H9 (cell line): ENCODE measurements around the gene PRADC1. TPM values are rescaled to one million over a fixed set of nuclear protein-coding genes. Genes with fewer than 3 reads are reported as not detected.

Experiments
- DNase-seq: peaks from one replicate; pipeline ENCODE4 v3.0.0-alpha.2; 2017
- H2AFZ ChIP-seq: one replicate; pipeline ENCODE4 v1.6.1; 2013; ENCODE audit warnings: mild to moderate bottlenecking, low read length, control low read depth, moderate library complexity
- H2AK5ac ChIP-seq: 2 replicates; pipeline ENCODE4 v1.6.1; 2013; ENCODE audit warnings: low read length, control low read depth, mixed read lengths; ENCODE audit not compliant: insufficient read length
- H2BK120ac ChIP-seq: one replicate; pipeline ENCODE4 v1.6.1; 2013; ENCODE audit warnings: low read depth, mild to moderate bottlenecking, low read length, control low read depth, inconsistent platforms; ENCODE audit not compliant: poor library complexity, severe bottlenecking
- H2BK12ac ChIP-seq: 2 replicates; pipeline ENCODE4 v1.6.1; 2013; ENCODE audit warnings: low read length, control low read depth, mixed read lengths, low read depth; ENCODE audit not compliant: insufficient read length
- H2BK15ac ChIP-seq: 2 replicates; pipeline ENCODE4 v1.6.1; 2013; ENCODE audit warnings: low read depth, low read length, control low read depth
- H2BK20ac ChIP-seq: one replicate; pipeline ENCODE4 v1.6.1; 2013; ENCODE audit warnings: low read depth, mild to moderate bottlenecking, low read length, control low read depth, inconsistent platforms; ENCODE audit not compliant: poor library complexity, severe bottlenecking
- H2BK5ac ChIP-seq: 2 replicates; pipeline ENCODE4 v1.6.1; 2013; ENCODE audit warnings: low read length, control low read depth, mixed read lengths; ENCODE audit not compliant: insufficient read length
- H3K14ac ChIP-seq: 2 replicates; pipeline ENCODE4 v1.6.1; 2013; ENCODE audit warnings: low read length, control low read depth; ENCODE audit not compliant: insufficient read depth
- H3K18ac ChIP-seq: 2 replicates; pipeline ENCODE4 v1.6.1; 2013; ENCODE audit warnings: low read depth, mild to moderate bottlenecking, mixed read lengths, low read length, control low read depth; ENCODE audit not compliant: insufficient read length
- H3K23ac ChIP-seq: 2 replicates; pipeline ENCODE4 v1.6.1; 2013; ENCODE audit warnings: low read length, control low read depth, mixed read lengths, low read depth; ENCODE audit not compliant: insufficient read length
- H3K23me2 ChIP-seq: 2 replicates; pipeline ENCODE4 v1.6.1; 2013; ENCODE audit warnings: low read depth, mild to moderate bottlenecking, mixed read lengths, low read length, control low read depth; ENCODE audit not compliant: insufficient read length, poor library complexity, severe bottlenecking
- H3K27ac ChIP-seq: 2 replicates; pipeline ENCODE4 v1.5.1; 2013; ENCODE audit warnings: low read length, control low read depth, mixed read lengths, low read depth; ENCODE audit not compliant: insufficient read length
- H3K27me3 ChIP-seq: 2 replicates; pipeline ENCODE4 v1.6.1; 2013; ENCODE audit warnings: low read length, control low read depth, inconsistent platforms; ENCODE audit not compliant: insufficient read depth
- H3K4ac ChIP-seq: 2 replicates; pipeline ENCODE4 v1.6.1; 2013; ENCODE audit warnings: low read depth, mild to moderate bottlenecking, control low read depth, inconsistent platforms, low read length, moderate library complexity
- H3K4me1 ChIP-seq: 2 replicates; pipeline ENCODE4 v1.6.1; 2013; ENCODE audit warnings: low read length, control low read depth, inconsistent platforms; ENCODE audit not compliant: insufficient read depth
- H3K4me2 ChIP-seq: 2 replicates; pipeline ENCODE4 v1.6.1; 2013; ENCODE audit warnings: low read length, control low read depth, mixed read lengths; ENCODE audit not compliant: insufficient read length, insufficient read depth
- H3K56ac ChIP-seq: 2 replicates; pipeline ENCODE4 v1.6.1; 2013; ENCODE audit warnings: low read depth, mild to moderate bottlenecking, mixed read lengths, low read length, control low read depth; ENCODE audit not compliant: insufficient read length
- H3K79me1 ChIP-seq: 2 replicates; pipeline ENCODE4 v1.6.1; 2013; ENCODE audit warnings: low read depth, mild to moderate bottlenecking, moderate library complexity, low read length, control low read depth, inconsistent platforms; ENCODE audit not compliant: insufficient read depth, poor library complexity, severe bottlenecking
- H3K79me2 ChIP-seq: 2 replicates; pipeline ENCODE4 v1.6.1; 2013; ENCODE audit warnings: low read length, control low read depth, inconsistent platforms; ENCODE audit not compliant: insufficient read depth
- H3K9ac ChIP-seq: 2 replicates; pipeline ENCODE4 v1.6.1; 2013; ENCODE audit warnings: low read length, control low read depth, mixed read lengths; ENCODE audit not compliant: insufficient read length; ENCODE audit errors: extremely low read depth
- H3K9me3 ChIP-seq: one replicate; pipeline ENCODE4 v1.6.1; 2013; ENCODE audit warnings: low read depth, low read length, inconsistent platforms; ENCODE audit not compliant: control insufficient read depth
- H3T11ph ChIP-seq: one replicate; pipeline ENCODE4 v1.6.1; 2013; ENCODE audit warnings: mild to moderate bottlenecking, low read length, control low read depth, inconsistent platforms
- H4K20me1 ChIP-seq: one replicate; pipeline ENCODE4 v1.6.1; 2013; ENCODE audit not compliant: control insufficient read depth, insufficient read length, insufficient read depth
- H4K5ac ChIP-seq: 2 replicates; pipeline ENCODE4 v1.6.1; 2013; ENCODE audit warnings: low read depth, mild to moderate bottlenecking, mixed read lengths, low read length, control low read depth; ENCODE audit not compliant: insufficient read length
- H4K8ac ChIP-seq: replicated peaks from 2 replicates; pipeline ENCODE4 v1.6.1; 2013; ENCODE audit warnings: low read length, control low read depth, mixed read lengths, low read depth; ENCODE audit not compliant: insufficient read length
- H4K91ac ChIP-seq: 2 replicates; pipeline ENCODE4 v1.6.1; 2013; ENCODE audit warnings: low read depth, mild to moderate bottlenecking, moderate library complexity, mixed read lengths, low read length, control low read depth; ENCODE audit not compliant: insufficient read length
- H3K27ac Mint-ChIP-seq, 3 experiments: 2 replicates in 2 of 3; 3 replicates in 1 of 3; pipeline ENCODE4 v1.8.0; 2020 to 2021; ENCODE audit warnings: mixed read lengths in 3 of 3, mild to moderate bottlenecking in 1 of 3, moderate library complexity in 1 of 3
- H3K27me3 Mint-ChIP-seq: 2 replicates; pipeline ENCODE4 v1.8.0; 2021; ENCODE audit warnings: low read depth, mild to moderate bottlenecking, moderate library complexity, mixed read lengths
- H3K36me3 Mint-ChIP-seq, 3 experiments: 2 replicates in 2 of 3; 3 replicates in 1 of 3; pipeline ENCODE4 v1.8.0; 2020 to 2021; ENCODE audit warnings: low read depth in 3 of 3, mixed read lengths in 3 of 3; ENCODE audit not compliant: insufficient read depth in 1 of 3
- H3K4me1 Mint-ChIP-seq, 2 experiments: 2 replicates each; pipeline ENCODE4 v1.8.0; 2020; ENCODE audit warnings: mixed read lengths in 2 of 2
- H3K4me3 Mint-ChIP-seq, 2 experiments: 2 replicates in 1 of 2; 3 replicates in 1 of 2; pipeline ENCODE4 v1.8.0; 2020 to 2021; ENCODE audit warnings: mild to moderate bottlenecking in 2 of 2, mixed read lengths in 2 of 2, moderate library complexity in 1 of 2
- H3K9me3 Mint-ChIP-seq, 2 experiments: 2 replicates in 1 of 2; 3 replicates in 1 of 2; pipeline ENCODE4 v1.8.0; 2020; ENCODE audit warnings: mild to moderate bottlenecking in 2 of 2, mixed read lengths in 2 of 2, moderate library complexity in 1 of 2
- WGBS: extraction: QIAGEN DNeasy Blood & Tissue Kit; methylation state at CpG from one replicate; pipeline ENCODE4 v1.1.7; 2013; ENCODE audit warnings: missing lambda C conversion rate, low lambda C conversion rate, mixed read lengths; ENCODE audit not compliant: insufficient read length; ENCODE audit errors: extremely low coverage; 5-methylcytosine and 5-hydroxymethylcytosine counted together
- total RNA-seq: library from RNA; stranded (reverse); gene quantifications from 2 replicates; pipeline ENCODE4 v1.2.1, GENCODE V29; 2021
- TF ChIP-seq, protein P1 (sequence below): fragments of 200-600 bp; sonication (generic); conservative IDR thresholded peaks from 3 replicates; pipeline ENCODE4 v1.8.0; 2021; ENCODE audit warnings: antibody characterized with exemption, mild to moderate bottlenecking

PRADC1 gene
- total RNA-seq, 1 experiment from 2014 or later = 9.6 TPM

DNA sequence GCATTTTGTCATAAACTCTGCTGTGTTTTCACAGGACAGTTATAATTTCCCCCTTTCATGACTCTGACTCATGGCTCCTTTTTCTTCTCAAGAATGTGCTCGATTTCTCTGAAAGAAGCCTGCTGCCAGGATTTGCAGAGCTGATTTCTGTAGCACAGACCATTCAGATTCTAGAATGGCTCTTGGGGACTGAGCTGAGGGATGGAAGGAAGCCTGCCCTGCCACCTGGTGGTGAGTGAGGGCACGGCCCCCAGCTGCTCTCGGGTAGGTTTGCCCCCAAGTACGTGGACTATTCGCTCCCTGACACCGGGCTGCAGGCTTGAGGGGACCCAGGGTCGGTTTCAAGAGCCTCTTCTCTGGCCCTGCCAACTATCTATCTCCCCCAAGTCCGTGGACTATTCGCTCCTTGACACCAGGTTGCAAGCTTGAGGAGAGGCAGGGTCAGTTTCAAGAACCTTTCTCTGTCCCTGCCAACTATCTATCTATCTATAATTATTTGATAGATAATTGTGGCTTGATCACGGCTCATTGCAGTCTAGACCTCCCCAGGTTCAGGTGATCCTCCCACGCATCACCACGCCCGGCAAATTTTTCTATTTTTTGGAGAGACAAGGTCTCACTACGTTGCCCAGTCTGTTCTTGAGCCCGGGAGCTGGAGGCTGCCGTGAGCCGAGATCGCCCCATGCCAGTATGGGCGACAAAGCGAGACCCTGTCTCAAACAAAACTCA, 20.4 kb downstream of the PRADC1 start:
- Mint-ChIP-seq H3K27ac (no peak overlapping the region), H3K4me1 (peaks cover 19 to 33% of the 10 kb centered on the region in 2 experiments), H3K4me3 (peak overlapping the region in 1 of 2 experiments; percentile 16; a peak in 1 of 5 replicates), H3K36me3 (no peaks in the 10 kb centered on the region), H3K27me3 (peaks cover 6% of the 10 kb centered on the region), H3K9me3 (no peaks in the 10 kb centered on the region)
- peak overlapping the region; percentile 9; the same call in 1 of the 2 replicates for H2BK15ac ChIP-seq
- no peak overlapping the region for H3K27ac ChIP-seq
- no peak overlapping the region for H2BK20ac ChIP-seq
- no peak overlapping the region for H4K91ac ChIP-seq
- H3K4me2 ChIP-seq = no peak overlapping the region
- peak; percentile 82 for DNase-seq
- H3T11ph ChIP-seq = no peak overlapping the region
- peaks cover 7% of the 10 kb centered on the region; the same call in 1 of the 2 replicates for H3K79me2 ChIP-seq
- H2AFZ ChIP-seq = no peak overlapping the region
- no peaks in the 10 kb centered on the region for H3K27me3 ChIP-seq
- H3K23me2 ChIP-seq = no peaks in the 10 kb centered on the region
- no peak overlapping the region for H3K9ac ChIP-seq
- H3K4me1 ChIP-seq = 0 out of 2 replicates have a peak, but pooled peaks cover 2% of the 10 kb centered on the region
- H3K56ac ChIP-seq = no peak overlapping the region
- H3K23ac ChIP-seq = no peak overlapping the region
- H3K18ac ChIP-seq = no peak overlapping the region
- no peak overlapping the region for H4K8ac ChIP-seq
- H4K20me1 ChIP-seq = no peaks in the 10 kb centered on the region
- H4K5ac ChIP-seq = no peak overlapping the region
- no peak overlapping the region for H2BK120ac ChIP-seq
- TF ChIP-seq, protein P1, sequence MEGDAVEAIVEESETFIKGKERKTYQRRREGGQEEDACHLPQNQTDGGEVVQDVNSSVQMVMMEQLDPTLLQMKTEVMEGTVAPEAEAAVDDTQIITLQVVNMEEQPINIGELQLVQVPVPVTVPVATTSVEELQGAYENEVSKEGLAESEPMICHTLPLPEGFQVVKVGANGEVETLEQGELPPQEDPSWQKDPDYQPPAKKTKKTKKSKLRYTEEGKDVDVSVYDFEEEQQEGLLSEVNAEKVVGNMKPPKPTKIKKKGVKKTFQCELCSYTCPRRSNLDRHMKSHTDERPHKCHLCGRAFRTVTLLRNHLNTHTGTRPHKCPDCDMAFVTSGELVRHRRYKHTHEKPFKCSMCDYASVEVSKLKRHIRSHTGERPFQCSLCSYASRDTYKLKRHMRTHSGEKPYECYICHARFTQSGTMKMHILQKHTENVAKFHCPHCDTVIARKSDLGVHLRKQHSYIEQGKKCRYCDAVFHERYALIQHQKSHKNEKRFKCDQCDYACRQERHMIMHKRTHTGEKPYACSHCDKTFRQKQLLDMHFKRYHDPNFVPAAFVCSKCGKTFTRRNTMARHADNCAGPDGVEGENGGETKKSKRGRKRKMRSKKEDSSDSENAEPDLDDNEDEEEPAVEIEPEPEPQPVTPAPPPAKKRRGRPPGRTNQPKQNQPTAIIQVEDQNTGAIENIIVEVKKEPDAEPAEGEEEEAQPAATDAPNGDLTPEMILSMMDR = peak; percentile 95
- H3K9me3 ChIP-seq = no peaks in the 10 kb centered on the region
- no peak overlapping the region for H2BK5ac ChIP-seq
- H3K4ac ChIP-seq = no peak overlapping the region
- no peak overlapping the region for H3K14ac ChIP-seq
- no peak overlapping the region for H2BK12ac ChIP-seq
- no peaks in the 10 kb centered on the region for H3K79me1 ChIP-seq
- WGBS = no CpG with 5 or more reads among the region's 20 CpGs
- no peak overlapping the region for H2AK5ac ChIP-seq
